ENCODE data around the gene NLGN1.

Gene NLGN1

GRCh38 chr3:174098746-174099145 lies 701.2 kb downstream of the NLGN1 start:
- DNase-seq (ENCODE audit: low read depth), result no peak

DNA sequence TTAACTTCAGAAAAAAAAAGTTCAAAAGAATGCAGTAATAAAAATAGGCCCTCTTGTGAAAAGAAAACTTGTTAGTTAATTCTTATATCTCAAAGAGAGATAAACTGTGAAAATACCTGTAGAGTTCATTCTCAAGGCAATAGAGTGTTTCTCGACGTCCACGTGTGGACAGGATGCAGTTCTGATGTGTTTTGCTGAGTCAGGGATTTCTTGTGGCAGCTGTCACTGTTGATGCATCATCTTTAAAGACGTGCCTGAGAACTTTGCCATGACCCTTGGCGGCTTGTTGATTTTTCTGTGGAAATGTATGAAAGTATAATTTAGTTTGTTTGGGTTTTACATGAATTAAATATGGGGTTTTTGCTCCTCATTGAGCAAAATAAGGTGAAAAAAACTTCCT lies 702.2 kb downstream of the NLGN1 start:
- no peak for DNase-seq (ENCODE audit: low read depth)

DNA sequence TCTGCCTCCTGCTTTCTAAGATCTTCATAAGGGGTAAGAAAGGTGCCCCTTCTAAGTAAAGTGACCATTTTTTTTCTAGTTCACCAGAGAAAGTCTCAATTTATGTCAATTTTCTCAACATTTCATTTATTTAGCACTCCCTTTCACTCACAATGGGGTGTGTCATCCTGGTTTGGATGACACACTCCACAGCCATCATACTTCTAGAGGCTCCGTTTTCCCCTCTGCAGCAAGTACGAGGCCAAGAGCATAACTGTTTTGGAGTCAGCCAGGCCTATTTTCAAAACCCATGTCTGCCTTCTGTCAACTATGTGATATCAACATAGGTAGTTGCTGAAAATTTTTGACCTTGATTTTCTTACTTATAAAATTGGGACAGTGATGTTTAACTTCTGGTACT lies 703.2 kb downstream of the NLGN1 start:
- no peak for DNase-seq (ENCODE audit: low read depth)

DNA sequence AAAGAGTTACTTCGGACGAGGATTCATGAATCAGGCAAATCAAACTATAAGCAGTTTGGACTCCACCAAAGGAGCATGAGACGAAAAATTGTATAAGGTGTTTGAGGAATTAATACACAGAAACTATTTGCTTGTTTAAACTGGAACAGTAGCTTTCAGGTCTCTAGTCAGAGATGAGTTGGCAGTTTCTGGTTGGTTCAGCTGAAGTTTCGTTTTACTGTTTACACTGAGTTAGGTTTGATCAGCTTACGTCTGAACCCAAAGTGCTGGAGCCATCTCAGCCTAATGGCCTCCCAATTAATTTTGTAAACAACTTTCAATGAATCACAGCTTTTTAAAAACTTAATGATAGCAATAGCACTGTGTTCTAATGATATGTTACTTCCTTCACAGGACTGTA lies 703.7 kb downstream of the NLGN1 start:
- no peak for DNase-seq (ENCODE audit: low read depth)

DNA sequence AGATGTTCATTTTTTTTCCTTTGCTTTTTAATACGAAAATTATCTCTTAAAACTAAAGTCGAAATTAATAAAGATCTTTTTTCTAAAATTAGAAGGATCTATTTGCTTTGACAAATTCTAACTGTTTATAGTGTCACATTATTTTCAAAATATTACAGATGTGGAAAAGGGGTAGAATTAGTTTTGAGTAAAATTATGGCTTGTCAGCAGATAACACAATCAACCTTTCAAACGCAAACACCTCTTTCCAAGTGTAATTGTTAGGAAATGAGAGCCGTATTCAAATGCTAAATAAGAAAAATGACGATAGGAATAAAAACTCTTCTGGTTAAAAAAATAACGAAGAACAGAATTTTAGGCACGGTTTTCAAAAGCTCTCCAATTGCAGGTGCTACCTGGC lies 704.7 kb downstream of the NLGN1 start:
- DNase-seq (ENCODE audit: low read depth), result no peak

DNA sequence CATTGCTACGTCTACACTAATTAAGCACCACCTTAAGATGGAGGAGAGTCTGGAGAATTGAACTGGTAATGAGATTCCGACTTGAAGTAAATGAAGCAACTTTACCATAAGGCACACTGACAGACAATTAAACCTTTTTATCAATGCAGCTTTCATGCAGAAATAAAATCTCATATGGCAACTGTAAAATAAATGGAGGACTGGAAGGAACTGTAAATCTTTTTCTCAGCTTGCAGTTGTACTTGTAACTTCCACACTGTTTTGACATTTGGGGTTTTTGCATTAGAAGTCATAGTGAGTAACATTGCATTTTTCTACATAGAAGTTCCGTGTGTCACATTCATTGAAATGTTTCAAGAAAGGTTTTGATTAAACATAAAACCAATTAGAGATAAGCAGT lies 705.3 kb downstream of the NLGN1 start:
- no peak for DNase-seq (ENCODE audit: low read depth)

DNA sequence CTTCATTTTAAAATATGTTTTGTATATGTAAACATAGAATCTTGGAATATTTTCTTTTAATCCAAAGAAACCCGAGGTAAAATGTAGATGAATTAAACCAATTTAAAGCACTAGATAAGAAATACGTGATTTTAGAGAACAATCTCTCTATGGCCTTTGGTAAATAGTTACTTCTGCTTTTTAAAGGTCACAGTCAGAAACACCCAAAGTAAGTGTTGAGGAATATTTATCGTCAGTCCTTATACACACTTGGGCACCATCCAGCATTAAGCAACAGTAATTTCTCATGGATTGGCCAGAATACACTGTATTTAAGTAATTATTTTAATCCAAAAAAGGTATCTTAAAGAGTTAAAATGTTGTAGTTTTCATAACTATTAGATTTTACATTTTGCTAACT lies 713.2 kb downstream of the NLGN1 start:
- no peak for DNase-seq (ENCODE audit: low read depth)

- DNase-seq (ENCODE audit: low read depth), result no peak
Observed at GRCh38 chr3:174111776-174112175, 714.2 kb downstream of the NLGN1 start.

DNA sequence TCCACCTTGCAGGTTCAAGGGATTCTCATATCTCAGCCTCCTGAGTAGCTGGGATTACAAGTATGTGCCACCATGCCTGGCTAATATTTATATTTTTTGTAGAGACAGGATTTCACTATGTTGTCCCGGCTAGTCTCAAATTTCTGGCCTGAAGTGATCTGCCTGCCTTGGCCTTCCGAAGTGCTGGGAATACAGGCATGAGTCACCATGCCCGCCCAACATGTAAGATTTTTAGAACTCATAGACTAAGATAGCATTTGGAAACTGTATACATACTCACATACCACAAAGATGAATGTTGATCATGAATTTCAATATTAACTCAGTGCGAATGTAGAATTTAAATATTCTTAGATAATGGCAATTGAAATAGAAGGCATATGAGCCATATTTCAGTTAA lies 718.9 kb downstream of the NLGN1 start:
- no peak for DNase-seq (ENCODE audit: low read depth)

DNA sequence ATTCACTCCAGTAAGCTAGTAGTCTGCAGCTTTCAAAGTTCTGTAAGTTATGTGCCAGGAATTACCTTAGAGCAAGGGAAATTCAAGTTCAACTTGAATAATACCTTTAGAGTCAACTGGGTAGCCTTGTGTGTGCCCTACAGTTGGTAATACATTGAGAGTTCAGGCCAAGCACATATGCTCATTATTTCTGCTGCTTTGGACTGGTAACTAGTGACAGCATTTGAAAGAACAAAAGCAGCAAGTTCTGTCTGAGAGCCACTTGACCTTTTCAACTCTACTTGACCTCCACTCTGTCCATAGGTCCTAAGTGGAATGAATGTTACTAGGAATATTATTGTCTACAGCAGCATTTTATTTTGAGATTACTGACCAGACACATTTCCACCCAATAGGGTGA lies 723.5 kb downstream of the NLGN1 start:
- no peak for DNase-seq (ENCODE audit: low read depth)

GRCh38 chr3:174122411-174122810 lies 724.9 kb downstream of the NLGN1 start:
- DNase-seq (ENCODE audit: low read depth), result no peak

DNA sequence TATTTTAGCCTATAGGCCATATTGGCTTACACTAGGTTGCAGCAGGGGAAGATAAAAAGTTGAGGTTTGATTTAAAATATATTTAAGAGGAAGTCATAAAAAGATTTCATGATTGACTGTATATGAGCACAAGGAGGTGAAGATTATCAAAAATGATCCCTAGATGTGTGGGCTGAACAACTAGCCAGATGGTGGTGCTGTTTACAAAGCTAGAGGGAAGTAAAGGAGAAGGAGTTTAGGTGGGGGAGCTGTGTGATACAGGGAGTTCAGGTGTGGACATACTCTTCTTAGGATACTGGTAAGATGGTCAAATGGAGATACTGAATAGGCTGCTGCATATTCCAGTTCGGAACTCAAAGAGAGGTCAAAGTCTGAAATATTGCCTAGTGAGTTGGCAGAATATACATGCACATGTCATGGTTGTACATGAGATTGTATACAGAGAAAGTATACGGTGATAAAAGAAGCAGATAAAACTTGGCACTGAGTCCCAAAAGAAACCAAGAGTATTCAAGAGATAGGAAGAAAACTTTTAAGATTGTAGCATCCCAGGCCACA lies 727.8 kb downstream of the NLGN1 start:
- no peak for DNase-seq (ENCODE audit: low read depth)

- no peak for DNase-seq (ENCODE audit: low read depth)
Observed at GRCh38 chr3:174126990-174127758, 729.6 kb downstream of the NLGN1 start.

DNA sequence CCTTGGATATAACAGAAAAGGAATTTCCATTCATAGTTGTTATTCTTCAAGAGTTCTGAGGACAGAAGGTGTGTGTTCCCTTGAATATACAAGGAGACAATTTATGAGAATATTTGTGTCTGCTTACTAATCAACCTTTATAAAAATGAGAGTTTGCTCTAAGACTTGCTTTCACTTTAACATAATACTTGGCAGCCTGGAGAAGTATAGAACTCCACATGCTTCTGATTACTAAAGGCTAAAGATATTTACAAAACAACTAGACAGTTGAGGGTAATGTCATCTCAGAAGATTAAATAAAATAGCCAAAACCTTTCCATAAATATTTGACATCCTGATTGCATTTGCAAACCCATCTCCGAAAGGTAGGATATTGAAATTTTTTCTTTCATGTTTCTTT lies 734.5 kb downstream of the NLGN1 start:
- DNase-seq (ENCODE audit: low read depth), result no peak

DNA sequence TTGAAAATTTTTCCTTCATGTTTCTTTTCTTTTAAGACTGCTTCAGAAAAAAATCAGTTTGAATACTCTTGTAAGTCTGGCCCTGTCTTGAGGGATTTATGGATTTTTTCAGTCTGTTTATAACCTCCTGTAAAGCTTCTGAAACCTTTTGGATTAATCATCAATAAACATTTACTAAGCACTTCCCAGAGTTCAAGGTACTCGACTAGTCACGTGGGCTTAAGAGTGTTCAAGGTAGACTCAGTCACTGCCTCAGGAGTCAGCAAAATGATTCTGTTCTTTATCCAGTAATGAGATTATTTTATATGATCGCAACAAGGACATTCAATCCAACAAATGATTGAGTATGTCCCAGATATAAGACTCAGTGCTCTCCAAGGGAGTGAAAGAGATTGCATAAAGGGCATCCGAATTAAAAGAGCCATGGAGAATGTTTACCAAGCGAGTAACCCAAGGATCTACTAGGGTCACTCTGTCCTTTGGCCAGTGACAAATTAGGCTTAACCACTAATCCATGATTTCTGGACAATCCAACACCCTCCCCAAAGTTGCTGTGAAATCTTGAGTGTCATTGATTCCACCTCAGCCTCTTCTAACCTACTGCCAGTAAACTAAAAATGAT lies 735.0 kb downstream of the NLGN1 start:
- DNase-seq (ENCODE audit: low read depth), result no peak

- DNase-seq (ENCODE audit: low read depth), result no peak
Observed at GRCh38 chr3:174146008-174146407, 748.5 kb downstream of the NLGN1 start.

GRCh38 chr3:174147798-174148197 lies 750.3 kb downstream of the NLGN1 start:
- DNase-seq (ENCODE audit: low read depth), result no peak

- DNase-seq (ENCODE audit: low read depth), result no peak
Observed at GRCh38 chr3:174153871-174154270, 756.3 kb downstream of the NLGN1 start.

DNA sequence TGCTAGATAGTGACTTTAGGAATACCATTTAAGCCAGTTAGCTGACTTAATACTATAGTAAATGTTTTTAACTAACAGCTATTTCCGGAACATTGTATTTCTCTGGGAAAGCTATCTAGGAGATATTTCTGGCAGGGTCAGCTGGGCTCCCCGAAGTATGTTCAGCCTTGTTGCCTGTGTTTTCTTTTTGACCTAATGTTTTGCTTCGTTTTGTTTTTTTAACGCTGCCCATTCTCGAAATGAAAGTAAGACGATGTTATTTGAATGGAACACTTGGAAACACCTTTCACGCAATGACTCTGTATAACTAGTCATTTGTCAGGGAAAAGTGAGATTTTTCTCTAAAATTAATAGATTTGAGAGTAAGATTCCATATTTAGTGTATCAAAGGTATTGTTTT lies 758.7 kb downstream of the NLGN1 start:
- DNase-seq (ENCODE audit: low read depth), result no peak

DNA sequence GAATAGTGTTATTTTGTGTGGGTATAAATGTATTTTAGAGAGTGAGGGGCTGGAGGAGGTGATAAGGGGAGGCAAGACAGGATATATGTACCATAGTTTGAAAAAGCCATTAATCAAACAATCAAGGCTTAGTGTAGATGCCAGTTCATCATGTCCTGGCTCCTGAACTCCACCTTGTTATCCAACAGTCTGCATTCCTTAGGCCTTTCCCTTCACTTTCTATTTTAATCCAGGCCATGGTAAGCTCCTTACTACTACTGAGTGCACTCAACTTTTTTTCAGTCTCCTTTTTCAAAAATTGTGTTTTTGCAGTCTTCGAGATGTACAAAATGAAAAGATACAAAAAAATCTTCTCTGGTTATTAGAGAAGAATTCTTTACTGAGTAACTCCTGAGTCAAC lies 761.1 kb downstream of the NLGN1 start:
- no peak for DNase-seq (ENCODE audit: low read depth)

GRCh38 chr3:174159604-174160003 lies 762.1 kb downstream of the NLGN1 start:
- no peak for DNase-seq (ENCODE audit: low read depth)

DNA sequence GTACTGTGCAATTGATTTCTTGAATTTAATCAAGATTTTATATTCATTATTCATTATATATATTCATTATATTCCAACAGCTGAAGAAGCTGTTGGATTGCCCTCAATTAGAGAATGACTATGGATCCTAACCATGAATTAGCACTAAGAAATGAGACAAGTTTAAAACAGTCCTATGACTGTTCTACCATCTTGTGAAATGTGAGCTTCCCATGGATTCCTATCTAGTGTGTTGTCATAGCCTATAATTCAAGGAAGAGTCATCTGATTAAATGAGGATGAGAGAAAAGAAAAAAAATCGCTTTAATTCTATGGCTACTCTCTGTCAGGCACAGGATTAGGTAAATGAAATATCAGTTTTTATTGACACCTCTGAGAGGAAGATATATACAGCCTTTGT lies 765.0 kb downstream of the NLGN1 start:
- DNase-seq (ENCODE audit: low read depth), result no peak

GRCh38 chr3:174168026-174168425 lies 770.5 kb downstream of the NLGN1 start:
- DNase-seq (ENCODE audit: low read depth), result no peak
